Activated CD4-positive, alpha-beta T cell treated with anti-CD3 and anti-CD28 coated beads for 24 hours (primary cell): ENCODE data around the gene ANGPTL4.
"Not testable (repeated sequence)": the region's sequence is repeated elsewhere in the genome, so short reads cannot be mapped to it uniquely, and the experiment has no call there.

ENCODE experiments used
- DNase-seq, 2 donors: peaks; one replicate each; pipeline ENCODE4 v3.0.0-alpha.2; 2020; ENCODE audit warnings: low read depth in 2 of 2

Gene ANGPTL4

DNA sequence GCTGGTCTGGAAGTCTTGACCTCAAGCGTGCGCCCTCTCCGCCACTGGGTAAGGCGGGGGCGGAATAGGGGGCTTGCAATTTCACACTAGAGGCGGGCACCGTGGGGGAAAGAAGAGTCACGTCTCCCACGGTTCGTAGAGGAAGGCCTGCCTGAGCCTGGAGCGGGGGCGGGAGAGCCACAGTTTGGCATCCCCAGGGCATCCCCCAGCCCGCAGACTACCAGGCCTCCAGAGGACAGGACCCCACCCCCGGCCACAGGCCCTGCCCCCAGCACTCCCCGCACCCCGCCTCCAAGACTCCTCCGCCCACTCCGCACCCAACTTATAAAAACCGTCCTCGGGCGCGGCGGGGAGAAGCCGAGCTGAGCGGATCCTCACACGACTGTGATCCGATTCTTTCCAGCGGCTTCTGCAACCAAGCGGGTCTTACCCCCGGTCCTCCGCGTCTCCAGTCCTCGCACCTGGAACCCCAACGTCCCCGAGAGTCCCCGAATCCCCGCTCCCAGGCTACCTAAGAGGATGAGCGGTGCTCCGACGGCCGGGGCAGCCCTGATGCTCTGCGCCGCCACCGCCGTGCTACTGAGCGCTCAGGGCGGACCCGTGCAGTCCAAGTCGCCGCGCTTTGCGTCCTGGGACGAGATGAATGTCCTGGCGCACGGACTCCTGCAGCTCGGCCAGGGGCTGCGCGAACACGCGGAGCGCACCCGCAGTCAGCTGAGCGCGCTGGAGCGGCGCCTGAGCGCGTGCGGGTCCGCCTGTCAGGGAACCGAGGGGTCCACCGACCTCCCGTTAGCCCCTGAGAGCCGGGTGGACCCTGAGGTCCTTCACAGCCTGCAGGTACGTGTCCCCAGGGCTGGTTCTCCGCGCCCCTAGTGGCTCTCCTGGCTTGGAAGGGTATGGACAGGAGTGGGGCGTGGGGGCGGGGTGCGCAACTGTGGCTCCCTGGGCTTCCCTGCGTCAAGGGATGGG is at the start of gene ANGPTL4:
ANGPTL4 (plus strand) TSS at position 353 of the 969 bp plus-strand sequence; CDS start at position 520, 167 bp downstream.
- DNase-seq, result peak; percentile 39 to 58

DNA sequence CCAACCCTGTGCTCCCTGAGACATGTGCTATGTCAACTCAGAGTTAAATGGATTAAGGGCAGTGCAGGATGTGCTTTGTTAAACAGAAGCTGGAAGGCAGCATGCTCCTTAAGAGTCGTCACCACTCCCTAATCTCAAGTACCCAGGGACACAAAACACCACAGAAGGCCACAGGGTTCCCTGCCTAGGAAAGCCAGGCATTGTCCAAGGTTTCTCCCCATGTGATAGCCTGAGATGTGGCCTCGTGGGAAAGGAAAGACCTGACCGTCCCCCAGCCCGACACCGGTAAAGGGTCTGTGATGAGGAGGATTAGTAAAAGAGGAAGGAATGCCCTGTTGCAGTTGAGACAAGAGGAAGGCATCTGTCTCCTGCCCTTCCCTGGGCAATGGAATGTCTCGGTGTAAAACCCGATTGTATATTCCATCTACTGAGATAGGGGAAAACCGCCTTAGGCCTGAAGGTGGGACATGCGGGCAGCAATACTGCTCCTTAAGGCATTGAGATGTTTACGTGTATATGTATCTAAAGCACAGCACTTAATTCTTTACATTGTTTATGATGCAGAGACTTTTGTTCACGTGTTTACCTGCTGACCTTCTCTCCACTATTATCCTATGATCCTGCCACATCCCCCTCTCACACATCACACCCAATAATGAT is 48.8 kb upstream of the ANGPTL4 start:
- not testable (repeated sequence) for DNase-seq

DNA sequence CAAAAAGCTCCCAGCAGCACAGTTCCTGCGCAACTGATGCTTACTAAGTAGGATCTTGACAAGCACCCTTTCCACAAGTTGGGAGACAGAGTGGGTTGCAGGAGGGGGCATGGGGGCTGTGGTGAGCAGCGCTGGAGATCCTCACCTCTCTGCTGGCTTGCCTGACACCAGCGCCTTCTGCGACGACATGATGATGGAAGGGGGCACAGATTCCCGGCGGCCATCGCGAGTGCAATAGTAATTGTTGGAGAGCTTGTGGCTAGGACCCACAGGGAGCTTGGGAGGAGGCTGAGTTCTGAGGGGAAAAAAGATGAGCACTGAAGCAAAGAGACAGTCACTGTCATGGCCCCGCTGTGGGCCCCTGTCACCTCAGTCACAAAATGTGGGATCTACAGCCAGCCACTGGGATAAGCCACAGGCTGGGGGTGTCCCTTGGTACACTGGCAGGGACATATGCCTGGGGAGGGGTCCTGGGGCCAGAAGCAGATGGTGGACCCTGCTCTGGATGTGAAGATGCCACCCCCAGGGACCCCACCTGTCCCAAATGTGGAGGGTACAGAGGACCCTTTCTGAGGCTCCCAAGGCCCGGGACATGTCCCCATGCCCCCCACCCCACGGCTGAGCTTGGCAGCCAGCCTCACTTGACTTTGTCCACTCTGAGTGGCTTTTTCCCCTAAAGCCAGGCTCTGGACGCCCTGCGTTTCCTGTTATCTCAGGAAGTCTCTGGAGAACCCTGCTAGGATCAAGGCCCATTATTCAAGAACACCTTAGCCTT is 47.4 kb upstream of the ANGPTL4 start:
- no peak for DNase-seq

DNA sequence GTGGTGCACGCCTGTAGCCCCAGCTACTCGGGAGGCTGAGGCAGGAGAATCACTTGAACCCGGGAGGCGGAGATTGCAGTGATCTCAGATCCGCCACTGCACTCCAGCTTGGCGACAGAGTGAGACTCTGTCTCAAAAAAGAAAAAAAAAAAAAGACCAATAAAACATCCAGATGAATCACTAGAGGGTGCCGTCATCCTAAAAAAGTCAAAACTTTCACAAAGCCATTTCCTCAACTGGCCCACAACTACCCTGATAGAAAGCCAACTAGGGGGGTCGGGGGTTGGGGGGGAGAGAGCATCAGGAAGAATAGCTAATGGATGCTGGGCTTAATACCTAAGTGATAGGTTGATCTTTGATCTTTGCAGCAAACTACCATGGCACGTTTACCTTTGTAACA is 45.1 kb upstream of the ANGPTL4 start:
- not testable (repeated sequence) for DNase-seq

DNA sequence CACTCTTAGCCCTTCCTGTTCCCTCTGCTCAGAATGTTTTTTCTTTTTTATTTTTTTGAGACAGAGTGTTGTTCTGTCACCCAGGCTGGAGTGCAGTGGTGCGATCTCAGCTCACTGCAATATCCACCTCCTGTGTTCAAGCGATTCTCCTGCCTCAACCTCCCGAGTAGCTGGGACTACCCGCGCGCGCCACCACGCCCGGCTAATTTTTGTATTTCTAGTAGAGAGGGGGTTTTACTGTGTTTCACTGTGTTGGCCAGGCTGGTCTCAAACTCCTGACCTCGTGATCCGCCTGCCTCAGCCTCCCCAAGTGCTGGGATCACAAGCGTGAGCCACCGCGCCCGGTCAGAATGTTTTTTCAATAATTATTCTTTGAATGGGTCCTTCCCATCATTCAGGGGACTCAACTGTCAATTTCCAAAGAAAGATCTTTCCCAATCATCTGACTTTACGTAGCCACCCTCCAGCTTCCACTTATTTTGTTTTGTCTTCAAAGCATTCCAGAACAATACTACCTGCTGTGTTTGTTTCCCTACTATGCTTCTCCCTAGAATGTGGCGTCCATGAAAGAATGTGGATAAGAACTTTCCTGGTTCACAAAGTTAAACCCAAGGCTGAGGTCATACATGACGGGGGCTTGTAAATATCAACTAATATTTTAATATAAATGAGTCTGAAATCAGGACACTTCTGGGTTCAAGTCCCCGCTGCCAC is 44.0 kb upstream of the ANGPTL4 start:
- DNase-seq, result no peak

DNA sequence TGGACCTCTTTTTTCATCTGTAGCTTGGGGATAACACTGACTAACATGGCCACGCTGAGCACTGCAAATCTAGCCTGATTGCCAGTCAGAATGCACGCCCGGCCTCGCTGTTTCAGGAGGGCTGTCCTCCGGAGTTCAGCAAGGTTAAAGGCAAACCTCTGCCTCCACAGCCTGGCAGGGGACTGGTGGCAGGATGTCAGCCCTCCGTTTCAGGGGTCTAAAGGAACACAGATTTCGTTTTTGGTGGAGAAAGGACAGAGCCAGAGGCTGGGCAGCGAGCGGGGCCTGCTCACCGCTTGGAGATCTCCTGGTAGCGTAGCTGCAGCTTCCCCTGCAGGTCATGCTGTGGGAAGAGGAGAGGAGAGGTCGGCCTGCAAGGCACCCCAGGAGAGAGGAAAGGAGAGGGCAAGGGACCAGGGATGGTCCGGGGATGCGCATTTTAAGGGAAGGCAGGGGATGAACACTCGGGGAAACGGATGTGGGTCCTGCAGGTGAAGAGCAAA is 43.3 kb upstream of the ANGPTL4 start:
- no peak for DNase-seq

DNA sequence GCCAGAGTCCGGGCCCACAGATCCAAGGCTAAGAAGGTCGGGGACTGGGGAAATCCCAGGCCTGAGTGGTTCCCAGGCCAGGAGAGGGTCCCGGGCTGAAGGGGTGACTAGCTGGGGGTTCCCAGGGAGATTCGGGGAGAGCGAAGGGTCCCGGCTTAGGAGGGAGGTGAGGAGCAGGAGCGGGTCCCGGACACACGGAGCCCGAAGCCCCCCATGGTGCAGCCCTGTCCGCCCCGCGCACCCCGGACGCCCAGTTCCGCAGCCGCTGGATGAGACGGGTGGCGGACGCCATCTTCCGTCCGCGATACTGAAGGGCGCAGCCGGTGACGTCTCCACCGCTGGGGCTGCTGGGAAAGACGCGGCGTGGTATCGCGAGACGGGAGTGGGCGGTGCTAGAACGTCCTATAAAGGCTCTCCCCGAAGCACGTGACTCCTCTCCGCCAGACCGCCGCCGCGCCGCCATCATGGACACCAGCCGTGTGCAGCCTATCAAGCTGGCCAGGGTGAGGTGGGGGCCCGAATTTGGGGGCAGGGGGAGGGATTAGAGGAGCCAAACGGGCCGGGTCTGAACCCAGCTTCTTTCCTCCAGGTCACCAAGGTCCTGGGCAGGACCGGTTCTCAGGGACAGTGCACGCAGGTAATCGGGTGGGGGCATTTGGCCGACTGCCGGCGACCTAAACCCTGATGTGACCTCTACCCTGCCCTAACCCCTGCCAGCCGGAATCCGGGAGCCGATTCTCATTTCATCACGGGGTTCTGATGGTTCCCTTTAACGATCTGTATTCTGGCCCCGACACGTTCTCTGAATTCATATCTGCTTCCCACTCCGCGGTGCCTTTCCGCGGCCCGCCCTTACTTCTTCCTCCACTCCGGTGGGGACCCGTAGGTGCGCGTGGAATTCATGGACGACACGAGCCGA is 42.6 kb upstream of the ANGPTL4 start, which contains the start of the genes NDUFA7 and RPS28:
NDUFA7 (minus strand) TSS at position 309 of the 919 bp plus-strand sequence; CDS start at position 292, 17 bp downstream.
RPS28 (plus strand) TSS at position 430 of the 919 bp plus-strand sequence; CDS start at position 465, 35 bp downstream.
- peak; percentile 94 to 97 for DNase-seq

DNA sequence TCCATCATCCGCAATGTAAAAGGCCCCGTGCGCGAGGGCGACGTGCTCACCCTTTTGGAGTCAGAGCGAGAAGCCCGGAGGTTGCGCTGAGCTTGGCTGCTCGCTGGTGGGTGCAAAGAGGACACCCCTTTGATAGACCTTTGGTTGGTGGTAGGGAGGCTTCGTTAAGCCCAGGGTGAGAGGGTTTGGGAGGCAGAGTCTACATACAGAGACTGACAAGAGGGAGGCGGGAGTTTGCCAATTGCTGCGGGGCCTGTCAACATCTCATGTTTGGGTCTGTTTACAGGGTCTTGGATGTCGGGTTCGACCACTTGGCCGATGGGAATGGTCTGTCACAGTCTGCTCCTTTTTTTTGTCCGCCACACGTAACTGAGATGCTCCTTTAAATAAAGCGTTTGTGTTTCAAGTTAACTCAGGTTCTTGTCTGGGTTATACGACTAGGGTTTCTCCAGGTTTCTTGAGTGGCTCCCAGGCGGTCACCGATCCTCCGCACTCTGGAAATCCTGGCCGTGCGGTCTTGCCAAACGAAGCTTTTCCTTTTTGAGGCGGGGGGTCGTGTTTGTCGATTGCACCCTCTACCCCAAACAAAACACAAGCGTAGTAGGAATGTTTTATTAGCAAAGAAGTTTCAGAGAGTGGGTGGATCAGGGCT is 41.8 kb upstream of the ANGPTL4 start:
- DNase-seq, result no peak

GRCh38 chr19:8322638-8322997 is 41.3 kb upstream of the ANGPTL4 start:
- DNase-seq, result no peak

DNA sequence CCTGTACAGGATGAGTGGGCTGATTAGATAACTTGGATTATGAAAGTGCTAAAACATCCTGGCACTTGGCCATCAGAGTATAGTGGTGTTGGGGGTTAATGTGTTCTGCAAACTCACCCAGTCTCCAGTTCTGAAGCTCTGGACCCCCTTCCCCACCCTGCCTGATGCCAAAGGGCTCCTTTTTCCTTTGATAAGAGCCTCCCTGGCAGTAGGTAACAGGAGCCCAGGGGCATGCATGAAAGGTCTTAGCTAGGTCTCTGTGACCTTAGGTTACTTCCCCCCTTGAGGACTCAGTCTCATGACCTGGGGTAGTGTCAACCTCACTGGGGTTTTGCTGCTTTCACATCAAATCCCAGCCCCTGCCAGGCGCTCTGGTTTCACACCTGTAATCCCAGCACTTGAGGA is 40.2 kb upstream of the ANGPTL4 start:
- no peak for DNase-seq

DNA sequence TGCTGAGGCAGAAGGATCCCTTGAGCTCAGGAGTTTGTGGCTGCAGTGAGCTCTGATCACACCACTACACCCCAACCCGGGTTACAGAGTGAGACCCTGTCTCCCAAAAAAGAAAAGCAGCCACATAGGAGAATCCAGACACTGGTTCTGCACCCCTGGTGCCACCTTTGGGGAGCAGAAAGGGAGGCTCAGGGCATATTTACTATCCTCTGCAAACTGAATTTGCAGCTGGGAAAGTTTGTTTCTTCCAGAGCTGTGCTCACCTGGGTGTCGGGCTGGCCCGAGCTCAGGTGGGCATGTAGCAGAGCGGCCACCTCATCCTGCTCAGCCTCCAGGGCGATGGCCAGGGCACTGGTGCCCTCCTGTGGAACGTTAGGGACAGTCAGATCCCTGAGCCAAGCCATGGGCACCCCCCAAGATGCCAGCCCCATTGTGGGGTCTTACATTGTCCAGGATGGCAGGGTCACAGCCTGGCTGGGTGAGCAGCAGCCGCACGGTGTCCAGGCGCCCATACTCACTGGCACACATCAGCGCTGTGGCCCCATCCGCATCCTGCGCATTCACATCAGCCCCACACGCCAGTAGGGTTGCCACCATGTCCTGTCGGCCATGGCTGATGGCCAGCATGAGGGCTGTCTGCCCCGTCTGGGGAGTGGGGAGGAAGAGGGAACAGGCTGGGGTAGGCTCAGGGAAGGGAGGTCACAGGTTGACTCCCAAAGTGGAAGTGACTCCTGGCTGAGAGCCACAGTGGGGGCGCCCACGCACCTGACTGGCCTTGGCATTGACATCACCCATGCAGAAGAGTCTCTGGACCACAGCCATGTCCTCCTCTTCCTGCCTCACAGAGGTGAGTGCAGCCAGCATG is 39.5 kb upstream of the ANGPTL4 start:
- no peak for DNase-seq

DNA sequence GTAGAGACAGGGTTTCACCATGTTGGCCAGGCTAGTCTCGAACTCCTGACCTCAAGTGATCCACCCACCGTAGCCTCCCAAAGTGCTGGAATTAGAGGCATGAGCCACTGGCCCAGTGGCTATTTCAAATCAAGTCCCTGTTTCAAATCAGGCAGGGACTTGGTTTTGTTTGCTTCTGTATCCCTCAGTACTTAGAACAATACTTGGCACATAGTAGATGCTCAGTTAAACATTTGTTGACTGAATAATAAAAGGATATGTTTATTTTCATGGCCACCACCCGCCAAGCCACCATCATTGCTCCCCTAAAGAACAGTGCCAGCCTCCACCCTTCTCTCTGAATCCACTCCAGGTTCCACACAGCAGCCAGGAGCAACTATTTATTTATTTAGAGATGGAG is 38.5 kb upstream of the ANGPTL4 start:
- no peak for DNase-seq

- DNase-seq, result no peak
Observed at GRCh38 chr19:8329996-8330395, 34.0 kb upstream of the ANGPTL4 start.

GRCh38 chr19:8331263-8331845 is 32.6 kb upstream of the ANGPTL4 start:
- no peak for DNase-seq

GRCh38 chr19:8332976-8333766 is 30.8 kb upstream of the ANGPTL4 start:
- DNase-seq, result no peak

GRCh38 chr19:8333767-8334457 is 30.0 kb upstream of the ANGPTL4 start:
- DNase-seq, result no peak
